CD14-positive monocyte (primary cell): ENCODE results near the gene LDB3. TPM values are rescaled to one million over a fixed set of nuclear protein-coding genes. Genes with fewer than 3 reads are reported as not detected.

Experiments used
- DNase-seq, 3 donors: peaks; one replicate each; pipeline ENCODE4 v3.0.0-alpha.2; 2011 to 2022
- H2AFZ ChIP-seq: 2 replicates; pipeline ENCODE4 v1.6.0; 2012; ENCODE audit warnings: mild to moderate bottlenecking, low read depth, low read length, inconsistent platforms; ENCODE audit not compliant: insufficient read depth, poor library complexity, severe bottlenecking
- H3K27ac ChIP-seq, 2 donors: 1 replicate in 1 of 2; 2 replicates in 1 of 2; pipeline ENCODE4 v1.5.1; 2012 to 2013; ENCODE audit warnings: low read length in 2 of 2, control low read depth in 1 of 2, inconsistent platforms in 1 of 2, low read depth in 1 of 2, mild to moderate bottlenecking in 1 of 2
- H3K27me3 ChIP-seq, 2 donors: one replicate each; pipeline versions ENCODE4 v1.6.0 to v1.6.1; 2011 to 2013; ENCODE audit warnings: low read length in 2 of 2; ENCODE audit not compliant: control insufficient read depth in 2 of 2, insufficient read depth in 2 of 2
- H3K36me3 ChIP-seq, 2 donors: replicated peaks in 1 of 2; 1 replicate in 1 of 2; 2 replicates in 1 of 2; pipeline versions ENCODE4 v1.5.1 to v1.6.1; 2012 to 2013; ENCODE audit warnings: low read length in 2 of 2, control low read depth in 1 of 2, inconsistent platforms in 1 of 2, mild to moderate bottlenecking in 1 of 2; ENCODE audit not compliant: insufficient read depth in 2 of 2, control insufficient read depth in 1 of 2
- H3K4me1 ChIP-seq, 2 donors: 1 replicate in 1 of 2; 2 replicates in 1 of 2; pipeline versions ENCODE4 v1.5.1 to v1.6.1; 2012 to 2013; ENCODE audit warnings: low read length in 2 of 2, control low read depth in 1 of 2, inconsistent platforms in 1 of 2, mild to moderate bottlenecking in 1 of 2, moderate library complexity in 1 of 2; ENCODE audit not compliant: insufficient read depth in 2 of 2, control insufficient read depth in 1 of 2
- H3K4me2 ChIP-seq: replicated peaks from 2 replicates; pipeline ENCODE3; 2012; ENCODE audit warnings: low read length, moderate library complexity, mild to moderate bottlenecking; ENCODE audit not compliant: poor library complexity, severe bottlenecking; ENCODE audit errors: extremely low read depth
- H3K4me3 ChIP-seq, 3 experiments: fragments of 200-600 bp in 1 of 3; sonication (generic) in 1 of 3; replicated peaks in 1 of 3; 1 replicate in 2 of 3; 2 replicates in 1 of 3; pipeline ENCODE4 v1.5.1; 2011 to 2013; ENCODE audit warnings: low read length in 3 of 3, mild to moderate bottlenecking in 3 of 3, control low read depth in 2 of 3, low read depth in 2 of 3, inconsistent platforms in 1 of 3, moderate library complexity in 1 of 3
- H3K79me2 ChIP-seq: 2 replicates; pipeline ENCODE4 v1.6.0; 2012; ENCODE audit warnings: mild to moderate bottlenecking, control low read depth, inconsistent platforms, low read length, moderate library complexity; ENCODE audit not compliant: insufficient read depth
- H3K9ac ChIP-seq: 2 replicates; pipeline ENCODE4 v1.6.0; 2017; ENCODE audit warnings: low read length, mild to moderate bottlenecking; ENCODE audit not compliant: insufficient read depth, poor library complexity, severe bottlenecking
- H3K9me3 ChIP-seq, 2 donors: replicated peaks in 1 of 2; 1 replicate in 1 of 2; 2 replicates in 1 of 2; pipeline versions ENCODE4 v1.5.1 to v1.6.1; 2012 to 2013; ENCODE audit warnings: low read length in 2 of 2, control low read depth in 1 of 2; ENCODE audit not compliant: control insufficient read depth in 1 of 2, insufficient read depth in 1 of 2
- H4K20me1 ChIP-seq: 2 replicates; pipeline ENCODE4 v1.6.0; 2012; ENCODE audit warnings: mild to moderate bottlenecking, low read length, control low read depth, moderate library complexity; ENCODE audit not compliant: insufficient read depth
- H3K27ac Mint-ChIP-seq, 7 donors: one replicate each; pipeline ENCODE4 v1.8.0; 2020; ENCODE audit warnings: mild to moderate bottlenecking in 7 of 7, mixed read lengths in 7 of 7, moderate library complexity in 6 of 7, inconsistent platforms in 2 of 7
- H3K27me3 Mint-ChIP-seq, 3 donors: one replicate each; pipeline ENCODE4 v1.8.0; 2021 to 2022; ENCODE audit warnings: low read depth in 3 of 3, mild to moderate bottlenecking in 3 of 3, mixed read lengths in 3 of 3, moderate library complexity in 3 of 3, inconsistent platforms in 1 of 3
- H3K36me3 Mint-ChIP-seq, 2 donors: one replicate each; pipeline ENCODE4 v1.8.0; 2020; ENCODE audit warnings: mixed read lengths in 2 of 2, inconsistent platforms in 1 of 2, mild to moderate bottlenecking in 1 of 2
- H3K4me1 Mint-ChIP-seq: one replicate; pipeline ENCODE4 v1.8.0; 2020; ENCODE audit warnings: mild to moderate bottlenecking, mixed read lengths
- H3K4me3 Mint-ChIP-seq, 2 donors: one replicate each; pipeline ENCODE4 v1.8.0; 2020; ENCODE audit warnings: mild to moderate bottlenecking in 2 of 2, mixed read lengths in 2 of 2, moderate library complexity in 1 of 2
- H3K9me3 Mint-ChIP-seq, 7 donors: one replicate each; pipeline ENCODE4 v1.8.0; 2020 to 2022; ENCODE audit warnings: mixed read lengths in 7 of 7, mild to moderate bottlenecking in 6 of 7, moderate library complexity in 6 of 7, inconsistent platforms in 2 of 7
- WGBS: methylation state at CpG from one replicate; pipeline ENCODE4 v1.1.5; 2013; ENCODE audit warnings: missing lambda C conversion rate; ENCODE audit not compliant: insufficient coverage; 5-methylcytosine and 5-hydroxymethylcytosine counted together
- intact Hi-C, 2 donors: fragments of 100-400 bp; cut with micrococcal nuclease; formaldehyde crosslinking; loops; one replicate each; pipeline versions ENCODE4 v1.15.0 to v1.15.1; 2023
- polyA plus RNA-seq, 3 donors: library from polyadenylated mRNA; depleted of rRNA in 1 of 3; unstranded in 2 of 3; stranded (reverse) in 1 of 3; fragments of 300-500 nt in 2 of 3; fragments of >200 nt in 1 of 3; fragmentation: Illumina TruSeq in 2 of 3; gene quantifications; 1 replicate in 2 of 3; 2 replicates in 1 of 3; pipeline ENCODE4 v1.2.3, GENCODE V29; 2012 to 2021
- TF ChIP-seq, protein P1 (sequence below): fragments of 200-600 bp; IDR thresholded peaks from one replicate; pipeline ENCODE4 v1.8.0; 2022; ENCODE audit warnings: antibody characterized with exemption, mild to moderate bottlenecking

Gene LDB3
- polyA plus RNA-seq, 3 donors = not detected

DNA sequence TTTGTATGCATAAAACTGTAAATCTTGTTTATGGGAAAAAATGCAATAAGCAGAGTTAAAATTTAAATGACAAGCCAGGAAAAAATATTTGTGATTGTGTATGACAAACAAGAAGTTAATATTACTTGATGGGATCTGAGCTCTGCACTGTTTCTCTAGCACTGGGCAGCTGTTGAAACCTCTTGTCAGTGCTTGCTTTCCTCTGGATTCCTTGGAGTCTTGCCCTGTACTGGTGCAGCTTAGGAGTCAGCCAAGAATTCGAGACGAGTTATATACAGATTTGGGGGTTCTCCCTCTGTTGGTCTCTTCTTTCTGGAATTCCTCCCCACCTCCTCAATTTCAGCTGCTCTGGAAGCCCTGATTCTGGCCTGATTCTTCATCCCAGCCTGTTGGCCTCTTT, 38.2 kb upstream of the LDB3 start:
- WGBS = 60% methylated on average over 1 of the region's 2 CpGs
- H4K20me1 ChIP-seq = no peaks in the 10 kb centered on the region
- DNase-seq = no peak
- H3K9me3 ChIP-seq = peaks cover 0 to 7% of the 10 kb centered on the region in 2 donors
- no peaks in the 10 kb centered on the region for H3K79me2 ChIP-seq
- Mint-ChIP-seq H3K9me3 (peaks cover 0 to 2% (median 0%) of the 10 kb centered on the region in 7 donors), H3K4me1 (peaks cover 2% of the 10 kb centered on the region), H3K36me3 (no peaks in the 10 kb centered on the region), H3K27me3 (peaks cover 43 to 51% (median 50%) of the 10 kb centered on the region in 3 donors), H3K27ac (no peak overlapping the region), H3K4me3 (peak overlapping the region in 1 of 2 donors; percentile 39)
- intact Hi-C loops = no loop called here
- H3K4me3 ChIP-seq = no peak overlapping the region
- H3K27me3 ChIP-seq = peaks cover 13 to 33% of the 10 kb centered on the region in 2 donors
- TF ChIP-seq, protein P1, sequence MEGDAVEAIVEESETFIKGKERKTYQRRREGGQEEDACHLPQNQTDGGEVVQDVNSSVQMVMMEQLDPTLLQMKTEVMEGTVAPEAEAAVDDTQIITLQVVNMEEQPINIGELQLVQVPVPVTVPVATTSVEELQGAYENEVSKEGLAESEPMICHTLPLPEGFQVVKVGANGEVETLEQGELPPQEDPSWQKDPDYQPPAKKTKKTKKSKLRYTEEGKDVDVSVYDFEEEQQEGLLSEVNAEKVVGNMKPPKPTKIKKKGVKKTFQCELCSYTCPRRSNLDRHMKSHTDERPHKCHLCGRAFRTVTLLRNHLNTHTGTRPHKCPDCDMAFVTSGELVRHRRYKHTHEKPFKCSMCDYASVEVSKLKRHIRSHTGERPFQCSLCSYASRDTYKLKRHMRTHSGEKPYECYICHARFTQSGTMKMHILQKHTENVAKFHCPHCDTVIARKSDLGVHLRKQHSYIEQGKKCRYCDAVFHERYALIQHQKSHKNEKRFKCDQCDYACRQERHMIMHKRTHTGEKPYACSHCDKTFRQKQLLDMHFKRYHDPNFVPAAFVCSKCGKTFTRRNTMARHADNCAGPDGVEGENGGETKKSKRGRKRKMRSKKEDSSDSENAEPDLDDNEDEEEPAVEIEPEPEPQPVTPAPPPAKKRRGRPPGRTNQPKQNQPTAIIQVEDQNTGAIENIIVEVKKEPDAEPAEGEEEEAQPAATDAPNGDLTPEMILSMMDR = no peak
- H3K36me3 ChIP-seq = no peaks in the 10 kb centered on the region
- no peaks in the 10 kb centered on the region for H3K4me1 ChIP-seq
- no peak overlapping the region for H2AFZ ChIP-seq
- no peak overlapping the region for H3K9ac ChIP-seq
- no peak overlapping the region for H3K4me2 ChIP-seq
- H3K27ac ChIP-seq = no peak overlapping the region

GRCh38 chr10:86632009-86632800, 36.1 kb upstream of the LDB3 start:
- 2% methylated on average over 45 of the region's 49 CpGs for WGBS
- H3K27ac ChIP-seq = no peak overlapping the region
- Mint-ChIP-seq H3K9me3 (peaks cover 0 to 2% (median 0%) of the 10 kb centered on the region in 7 donors), H3K27me3 (peaks cover 40 to 51% (median 49%) of the 10 kb centered on the region in 3 donors), H3K4me1 (peaks cover 2% of the 10 kb centered on the region), H3K36me3 (no peaks in the 10 kb centered on the region), H3K4me3 (peak overlapping the region in 1 of 2 donors; percentile 70), H3K27ac (no peak overlapping the region)
- H3K4me2 ChIP-seq = no peak overlapping the region
- H3K27me3 ChIP-seq = peaks cover 13 to 31% of the 10 kb centered on the region in 2 donors
- H3K4me1 ChIP-seq = no peaks in the 10 kb centered on the region
- H2AFZ ChIP-seq = no peak overlapping the region
- no peak overlapping the region for H3K4me3 ChIP-seq
- peaks cover 0 to 7% of the 10 kb centered on the region in 2 donors for H3K9me3 ChIP-seq
- TF ChIP-seq, protein P1 = no peak
- DNase-seq = no peak
- no peaks in the 10 kb centered on the region for H3K36me3 ChIP-seq
- H3K79me2 ChIP-seq = no peaks in the 10 kb centered on the region
- H4K20me1 ChIP-seq = no peaks in the 10 kb centered on the region
- intact Hi-C loops = no loop called here
- H3K9ac ChIP-seq = no peak overlapping the region
